ENCODE data around the gene FRMD5.

GRCh38 chr15:44136991-44137477 is 58.0 kb downstream of the FRMD5 start:
- no peak for TF ChIP-seq CTCF (IDR thresholded peaks at IDR 0.05)
- TF ChIP-seq EP300 (IDR thresholded peaks at IDR 0.05; ENCODE audit: low read depth), result no peak
- TF ChIP-seq POLR2AphosphoS5 (IDR thresholded peaks at IDR 0.05), result no peak
- TF ChIP-seq POLR2A (IDR thresholded peaks at IDR 0.05), result no peak
